HCT116 (cell line): Measurements from ENCODE around the gene TMEM98.

Source experiments
- CEBPB ChIP-seq: IDR thresholded peaks from 2 replicates; pipeline ENCODE4 v1.6.1; 2012; ENCODE audit warnings: low read depth
- CTCF ChIP-seq, 3 experiments: fragments of 200-600 bp in 1 of 3; sonication (generic) in 1 of 3; IDR thresholded peaks in 2 of 3; conservative IDR thresholded peaks in 1 of 3; 2 replicates each; pipeline ENCODE4 v1.5.1; 2012 to 2017; ENCODE audit warnings: low read depth in 2 of 3, low read length in 2 of 3, antibody characterized with exemption in 1 of 3, borderline replicate concordance in 1 of 3, control low read depth in 1 of 3, mild to moderate bottlenecking in 1 of 3, mixed read lengths in 1 of 3, mixed run types in 1 of 3, moderate library complexity in 1 of 3; ENCODE audit not compliant: insufficient read depth in 1 of 3
- EGR1 ChIP-seq: IDR thresholded peaks from 2 replicates; pipeline ENCODE4 v1.6.1; 2012; ENCODE audit warnings: low read depth
- EZH2 ChIP-seq: fragments of 200-600 bp; sonication (generic); IDR thresholded peaks from 2 replicates; pipeline ENCODE4 v1.6.1; 2017; ENCODE audit warnings: antibody characterized with exemption, mixed run types
- EZH2phosphoT487 ChIP-seq: fragments of 200-600 bp; IDR thresholded peaks from 2 replicates; pipeline ENCODE4 v1.6.1; 2018; ENCODE audit warnings: antibody characterized with exemption, borderline replicate concordance
- FOSL1 ChIP-seq: IDR thresholded peaks from 2 replicates; pipeline ENCODE4 v1.6.1; 2012; ENCODE audit warnings: low read depth
- POLR2AphosphoS5 ChIP-seq: IDR thresholded peaks from 2 replicates; pipeline ENCODE4 v1.6.1; 2011; ENCODE audit warnings: mild to moderate bottlenecking, low read depth, low read length, moderate library complexity
- SRF ChIP-seq: IDR thresholded peaks from 2 replicates; pipeline ENCODE4 v1.6.1; 2012; ENCODE audit warnings: low read depth
- TCF7L2 ChIP-seq: IDR thresholded peaks from 2 replicates; pipeline ENCODE4 v1.7.0; 2011; ENCODE audit warnings: borderline replicate concordance, inconsistent platforms; ENCODE audit not compliant: insufficient read depth, insufficient read length; ENCODE audit errors: extremely low read depth
- ZBTB33 ChIP-seq: IDR thresholded peaks from 2 replicates; pipeline ENCODE4 v1.6.1; 2011; ENCODE audit warnings: mild to moderate bottlenecking, low read length, moderate library complexity; ENCODE audit not compliant: insufficient replicate concordance; ENCODE audit errors: extremely low read depth
- ZFX ChIP-seq: fragments of 450-650 bp; IDR thresholded peaks from 2 replicates; pipeline ENCODE4 v1.6.1; 2017
- ZNF274 ChIP-seq: fragments of 200-500 bp; sonication (Bioruptor generic); IDR thresholded peaks from 2 replicates; pipeline ENCODE4 v1.6.1; 2014; ENCODE audit warnings: mild to moderate bottlenecking, low read depth, low read length, inconsistent platforms

- TF ChIP-seq CEBPB, result no peak
- no peak for TF ChIP-seq POLR2AphosphoS5
- TF ChIP-seq CTCF (IDR thresholded peaks at IDR 0.05 in 2 of 3, conservative IDR thresholded peaks at IDR 0.05 in 1 of 3; ENCODE audit: borderline replicate concordance in 1 of 3, insufficient read depth in 1 of 3, low read depth in 2 of 3, low read length in 2 of 3), result no peak
- TF ChIP-seq EZH2, result no peak
- TF ChIP-seq SRF, result no peak
- no peak for TF ChIP-seq ZFX
- no peak for TF ChIP-seq EGR1
- no peak for TF ChIP-seq EZH2phosphoT487
- TF ChIP-seq ZBTB33, result no peak
- TF ChIP-seq TCF7L2, result no peak
- no peak for TF ChIP-seq FOSL1
- no peak for TF ChIP-seq ZNF274
Measured at GRCh38 chr17:32901743-32902142, 26.2 kb upstream of the TMEM98 start.
